ENCODE data around the gene FERMT1.

Gene FERMT1

DNA sequence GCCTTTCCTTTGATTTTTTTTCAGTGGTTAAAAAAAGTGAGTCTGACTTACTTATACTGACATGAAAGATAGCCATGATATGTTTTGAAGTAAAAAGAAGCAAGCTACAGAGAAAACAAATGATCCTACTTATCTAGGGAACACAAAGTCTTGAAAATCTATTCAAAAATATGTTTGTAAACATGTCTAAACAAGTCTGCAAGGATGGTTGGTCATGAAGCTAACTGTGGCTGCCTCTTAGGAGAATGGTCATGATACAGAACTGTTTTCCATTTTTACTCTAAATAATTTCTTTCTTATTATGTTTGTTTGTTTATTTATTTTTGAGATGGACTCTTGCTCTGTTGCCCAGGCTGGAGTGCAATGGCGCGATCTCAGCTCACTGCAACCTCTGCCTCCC lies 21.5 kb downstream of the FERMT1 start:
- no CpG with 5 or more reads among the region's 2 CpGs for WGBS (ENCODE audit: extremely low coverage, insufficient coverage, low lambda C conversion rate)
- Histone ChIP-seq H3K4me3 (ENCODE audit: low read length) (no peak overlapping the region), H3K9ac (ENCODE audit: low read length) (no peak overlapping the region), H3K79me2 (ENCODE audit: control insufficient read depth, insufficient read depth, low read length) (no peaks in the 10 kb centered on the region), H4K8ac (ENCODE audit: low read depth, low read length) (no peak overlapping the region), H3K79me1 (ENCODE audit: low read length) (no peaks in the 10 kb centered on the region), H3K4me2 (ENCODE audit: low read length) (no peak overlapping the region), H3K27me3 (ENCODE audit: insufficient read depth, low read length, poor library complexity) (no peaks in the 10 kb centered on the region), H3K4ac (ENCODE audit: low read depth, low read length) (no peak overlapping the region), H3K4me1 (ENCODE audit: control insufficient read depth, low read depth, low read length) (no peaks in the 10 kb centered on the region), H2BK120ac (ENCODE audit: low read depth, low read length) (no peak overlapping the region), H3K18ac (ENCODE audit: low read length) (no peak overlapping the region), H2BK5ac (ENCODE audit: low read length) (no peak overlapping the region), H2AK5ac (ENCODE audit: low read length) (no peak overlapping the region), H4K5ac (ENCODE audit: low read length) (no peak overlapping the region), H3K27ac (ENCODE audit: low read depth, low read length) (no peak overlapping the region), H3K56ac (ENCODE audit: low read length) (no peak overlapping the region), H3K23ac (ENCODE audit: low read length) (no peak overlapping the region), H2BK15ac (replicated peaks; ENCODE audit: low read depth) (no peak overlapping the region), H3K36me3 (ENCODE audit: control insufficient read depth, insufficient read depth, low read length) (no peaks in the 10 kb centered on the region)
- no peak for DNase-seq

DNA sequence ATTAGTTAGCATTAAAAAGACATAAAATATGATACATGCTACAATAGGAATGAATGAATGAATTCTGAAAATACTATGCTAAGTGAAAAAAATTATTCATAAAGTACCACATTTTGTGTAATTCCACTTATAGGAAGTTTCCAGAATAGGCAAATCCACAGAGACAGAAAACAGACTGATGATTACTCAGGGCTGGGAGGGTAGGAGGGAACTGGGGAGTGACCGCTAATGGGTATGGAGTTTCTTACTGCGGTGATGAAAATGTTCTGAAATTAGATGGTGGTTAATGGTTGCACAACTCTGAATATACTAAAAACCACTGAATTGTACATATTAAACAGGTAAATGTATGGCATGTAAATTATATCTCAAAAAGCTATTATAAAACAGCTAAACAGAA lies 22.6 kb downstream of the FERMT1 start:
- H3K27me3 ChIP-seq (ENCODE audit: insufficient read depth, low read length, poor library complexity), result no peaks in the 10 kb centered on the region
- WGBS (ENCODE audit: extremely low coverage, insufficient coverage, low lambda C conversion rate), result no CpG with 5 or more reads among the region's 2 CpGs
- H3K79me2 ChIP-seq (ENCODE audit: control insufficient read depth, insufficient read depth, low read length), result no peaks in the 10 kb centered on the region
- H3K4me1 ChIP-seq (ENCODE audit: control insufficient read depth, low read depth, low read length), result no peaks in the 10 kb centered on the region
- H3K4ac ChIP-seq (ENCODE audit: low read depth, low read length), result no peak overlapping the region
- H3K27ac ChIP-seq (ENCODE audit: low read depth, low read length), result no peak overlapping the region
- H4K5ac ChIP-seq (ENCODE audit: low read length), result no peak overlapping the region
- H3K23ac ChIP-seq (ENCODE audit: low read length), result no peak overlapping the region
- H2BK120ac ChIP-seq (ENCODE audit: low read depth, low read length), result no peak overlapping the region
- H2BK15ac ChIP-seq (replicated peaks; ENCODE audit: low read depth), result no peak overlapping the region
- H3K56ac ChIP-seq (ENCODE audit: low read length), result no peak overlapping the region
- no peak overlapping the region for H4K8ac ChIP-seq (ENCODE audit: low read depth, low read length)
- no peak overlapping the region for H3K4me2 ChIP-seq (ENCODE audit: low read length)
- DNase-seq, result no peak
- H3K18ac ChIP-seq (ENCODE audit: low read length), result no peak overlapping the region
- no peak overlapping the region for H2BK5ac ChIP-seq (ENCODE audit: low read length)
- no peak overlapping the region for H3K9ac ChIP-seq (ENCODE audit: low read length)
- no peaks in the 10 kb centered on the region for H3K36me3 ChIP-seq (ENCODE audit: control insufficient read depth, insufficient read depth, low read length)
- no peak overlapping the region for H3K4me3 ChIP-seq (ENCODE audit: low read length)
- H2AK5ac ChIP-seq (ENCODE audit: low read length), result no peak overlapping the region
- H3K79me1 ChIP-seq (ENCODE audit: low read length), result no peaks in the 10 kb centered on the region

DNA sequence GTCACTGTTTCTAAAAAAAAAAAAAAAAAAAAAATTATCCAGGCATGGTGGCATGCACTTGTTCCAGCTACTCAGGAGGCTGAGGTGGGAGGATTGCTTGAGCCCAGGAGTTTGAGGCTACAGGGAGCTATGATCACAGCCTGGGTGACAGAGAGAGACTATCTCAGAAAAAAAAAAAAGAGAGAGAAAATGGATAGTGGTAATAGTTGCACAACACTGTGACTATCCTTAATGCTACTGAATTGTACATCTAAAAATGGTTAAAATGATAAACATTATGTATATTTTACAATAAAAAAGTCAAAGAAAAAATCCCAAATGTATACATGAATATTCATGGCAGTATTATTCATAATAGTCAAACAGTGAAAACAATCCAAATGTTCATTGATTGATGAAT lies 23.0 kb downstream of the FERMT1 start:
- H3K79me2 ChIP-seq (ENCODE audit: control insufficient read depth, insufficient read depth, low read length), result no peaks in the 10 kb centered on the region
- no peak for DNase-seq
- H3K27ac ChIP-seq (ENCODE audit: low read depth, low read length), result no peak overlapping the region
- no peak overlapping the region for H2AK5ac ChIP-seq (ENCODE audit: low read length)
- H3K4me3 ChIP-seq (ENCODE audit: low read length), result no peak overlapping the region
- H2BK15ac ChIP-seq (replicated peaks; ENCODE audit: low read depth), result no peak overlapping the region
- H3K56ac ChIP-seq (ENCODE audit: low read length), result no peak overlapping the region
- H3K4me1 ChIP-seq (ENCODE audit: control insufficient read depth, low read depth, low read length), result no peaks in the 10 kb centered on the region
- no peak overlapping the region for H3K23ac ChIP-seq (ENCODE audit: low read length)
- H3K79me1 ChIP-seq (ENCODE audit: low read length), result no peaks in the 10 kb centered on the region
- H2BK120ac ChIP-seq (ENCODE audit: low read depth, low read length), result no peak overlapping the region
- no peak overlapping the region for H2BK5ac ChIP-seq (ENCODE audit: low read length)
- no peak overlapping the region for H4K8ac ChIP-seq (ENCODE audit: low read depth, low read length)
- H3K27me3 ChIP-seq (ENCODE audit: insufficient read depth, low read length, poor library complexity), result no peaks in the 10 kb centered on the region
- H3K4me2 ChIP-seq (ENCODE audit: low read length), result no peak overlapping the region
- H4K5ac ChIP-seq (ENCODE audit: low read length), result no peak overlapping the region
- no peak overlapping the region for H3K9ac ChIP-seq (ENCODE audit: low read length)
- H3K4ac ChIP-seq (ENCODE audit: low read depth, low read length), result no peak overlapping the region
- H3K18ac ChIP-seq (ENCODE audit: low read length), result no peak overlapping the region
- no peaks in the 10 kb centered on the region for H3K36me3 ChIP-seq (ENCODE audit: control insufficient read depth, insufficient read depth, low read length)

DNA sequence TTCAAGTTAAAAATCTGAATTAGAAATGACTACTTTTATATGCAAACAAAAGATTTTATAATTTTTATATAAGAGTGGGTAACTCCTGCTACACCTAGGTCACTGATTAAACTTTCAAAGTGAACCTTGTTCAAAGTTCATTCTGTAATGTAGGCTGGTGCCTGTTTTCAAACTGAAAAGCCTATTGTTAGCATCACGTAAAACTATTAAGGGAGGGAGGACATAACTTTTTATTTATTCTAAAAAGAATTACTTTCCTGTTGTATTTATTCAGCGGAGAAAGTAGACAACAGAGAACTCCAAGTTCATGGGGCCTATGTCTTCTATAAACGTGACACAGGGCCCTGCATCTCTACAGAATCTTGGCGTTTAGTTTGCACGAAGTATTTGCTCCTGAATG lies 27.4 kb downstream of the FERMT1 start:
- Histone ChIP-seq H3K4me3 (ENCODE audit: low read length) (no peak overlapping the region), H2BK5ac (ENCODE audit: low read length) (no peak overlapping the region), H3K4me2 (ENCODE audit: low read length) (no peak overlapping the region), H4K5ac (ENCODE audit: low read length) (no peak overlapping the region), H3K4ac (ENCODE audit: low read depth, low read length) (no peak overlapping the region), H3K27ac (ENCODE audit: low read depth, low read length) (no peak overlapping the region), H3K23ac (ENCODE audit: low read length) (no peak overlapping the region), H3K27me3 (ENCODE audit: insufficient read depth, low read length, poor library complexity) (no peaks in the 10 kb centered on the region), H3K79me1 (ENCODE audit: low read length) (no peaks in the 10 kb centered on the region), H3K79me2 (ENCODE audit: control insufficient read depth, insufficient read depth, low read length) (no peaks in the 10 kb centered on the region), H3K56ac (ENCODE audit: low read length) (no peak overlapping the region), H4K8ac (ENCODE audit: low read depth, low read length) (no peak overlapping the region), H3K36me3 (ENCODE audit: control insufficient read depth, insufficient read depth, low read length) (no peaks in the 10 kb centered on the region), H3K4me1 (ENCODE audit: control insufficient read depth, low read depth, low read length) (no peaks in the 10 kb centered on the region), H3K9ac (ENCODE audit: low read length) (no peak overlapping the region), H2AK5ac (ENCODE audit: low read length) (no peak overlapping the region), H3K18ac (ENCODE audit: low read length) (no peak overlapping the region), H2BK120ac (ENCODE audit: low read depth, low read length) (no peak overlapping the region), H2BK15ac (replicated peaks; ENCODE audit: low read depth) (no peak overlapping the region)
- no CpG with 5 or more reads among the region's 5 CpGs for WGBS (ENCODE audit: extremely low coverage, insufficient coverage, low lambda C conversion rate)
- no peak for DNase-seq

DNA sequence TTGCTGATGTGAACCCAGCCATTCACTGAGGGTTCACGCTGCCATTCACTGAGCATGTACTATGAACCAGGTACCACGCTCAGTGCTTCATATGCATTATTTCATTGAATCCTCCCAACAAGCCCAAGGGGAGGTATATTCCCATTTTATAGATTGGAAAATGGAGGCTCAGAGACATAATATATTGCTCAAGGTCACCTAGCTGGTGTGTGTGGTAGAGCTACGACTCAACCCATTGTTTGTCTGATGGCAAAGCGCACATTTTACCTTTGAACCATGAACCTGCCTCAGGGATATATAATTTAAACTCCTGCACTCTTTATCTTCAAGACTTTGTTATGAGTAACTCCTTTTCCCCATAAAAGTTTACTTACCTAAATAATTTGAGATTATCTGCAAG lies 28.3 kb downstream of the FERMT1 start:
- Histone ChIP-seq H3K36me3 (ENCODE audit: control insufficient read depth, insufficient read depth, low read length) (no peaks in the 10 kb centered on the region), H3K56ac (ENCODE audit: low read length) (no peak overlapping the region), H3K4ac (ENCODE audit: low read depth, low read length) (no peak overlapping the region), H3K79me2 (ENCODE audit: control insufficient read depth, insufficient read depth, low read length) (no peaks in the 10 kb centered on the region), H4K8ac (ENCODE audit: low read depth, low read length) (no peak overlapping the region), H3K27me3 (ENCODE audit: insufficient read depth, low read length, poor library complexity) (no peaks in the 10 kb centered on the region), H2BK15ac (replicated peaks; ENCODE audit: low read depth) (no peak overlapping the region), H3K4me2 (ENCODE audit: low read length) (no peak overlapping the region), H3K4me1 (ENCODE audit: control insufficient read depth, low read depth, low read length) (no peaks in the 10 kb centered on the region), H3K4me3 (ENCODE audit: low read length) (no peak overlapping the region), H3K27ac (ENCODE audit: low read depth, low read length) (no peak overlapping the region), H2BK5ac (ENCODE audit: low read length) (no peak overlapping the region), H4K5ac (ENCODE audit: low read length) (no peak overlapping the region), H2AK5ac (ENCODE audit: low read length) (no peak overlapping the region), H2BK120ac (ENCODE audit: low read depth, low read length) (no peak overlapping the region), H3K18ac (ENCODE audit: low read length) (no peak overlapping the region), H3K9ac (ENCODE audit: low read length) (no peak overlapping the region), H3K23ac (ENCODE audit: low read length) (no peak overlapping the region), H3K79me1 (ENCODE audit: low read length) (no peaks in the 10 kb centered on the region)
- WGBS (ENCODE audit: extremely low coverage, insufficient coverage, low lambda C conversion rate), result no CpG with 5 or more reads among the region's 4 CpGs
- DNase-seq, result no peak

DNA sequence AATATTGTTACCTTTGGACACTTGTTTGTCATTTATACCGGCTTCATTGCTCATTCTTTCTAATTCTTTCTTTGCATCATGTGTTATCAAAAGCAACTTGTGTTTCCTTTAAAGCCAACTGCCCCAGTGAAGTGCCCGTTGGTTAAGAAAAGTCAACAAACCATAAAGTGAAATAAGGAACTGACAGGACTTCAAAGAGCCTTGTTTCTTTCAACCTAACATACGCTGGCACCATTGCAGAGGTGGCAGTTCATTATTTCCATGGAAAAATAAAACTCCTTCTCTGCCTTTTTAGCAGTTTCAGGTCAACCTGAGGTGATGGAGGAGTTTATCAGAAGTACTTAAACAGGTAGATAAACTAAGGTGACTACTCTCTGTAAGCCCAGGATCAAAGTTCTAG lies 28.8 kb downstream of the FERMT1 start:
- H3K4ac ChIP-seq (ENCODE audit: low read depth, low read length), result no peak overlapping the region
- no peak overlapping the region for H3K4me2 ChIP-seq (ENCODE audit: low read length)
- no peaks in the 10 kb centered on the region for H3K27me3 ChIP-seq (ENCODE audit: insufficient read depth, low read length, poor library complexity)
- H2BK5ac ChIP-seq (ENCODE audit: low read length), result no peak overlapping the region
- H3K18ac ChIP-seq (ENCODE audit: low read length), result no peak overlapping the region
- no peak overlapping the region for H3K4me3 ChIP-seq (ENCODE audit: low read length)
- H3K23ac ChIP-seq (ENCODE audit: low read length), result no peak overlapping the region
- no peak overlapping the region for H3K9ac ChIP-seq (ENCODE audit: low read length)
- no peak overlapping the region for H4K8ac ChIP-seq (ENCODE audit: low read depth, low read length)
- no peaks in the 10 kb centered on the region for H3K79me2 ChIP-seq (ENCODE audit: control insufficient read depth, insufficient read depth, low read length)
- no peak overlapping the region for H2AK5ac ChIP-seq (ENCODE audit: low read length)
- no peak overlapping the region for H2BK120ac ChIP-seq (ENCODE audit: low read depth, low read length)
- H3K56ac ChIP-seq (ENCODE audit: low read length), result no peak overlapping the region
- H3K27ac ChIP-seq (ENCODE audit: low read depth, low read length), result no peak overlapping the region
- WGBS (ENCODE audit: extremely low coverage, insufficient coverage, low lambda C conversion rate), result no CpG with 5 or more reads among the region's 3 CpGs
- H3K79me1 ChIP-seq (ENCODE audit: low read length), result no peaks in the 10 kb centered on the region
- DNase-seq, result no peak
- no peak overlapping the region for H4K5ac ChIP-seq (ENCODE audit: low read length)
- H3K36me3 ChIP-seq (ENCODE audit: control insufficient read depth, insufficient read depth, low read length), result no peaks in the 10 kb centered on the region
- H2BK15ac ChIP-seq (replicated peaks; ENCODE audit: low read depth), result no peak overlapping the region
- no peaks in the 10 kb centered on the region for H3K4me1 ChIP-seq (ENCODE audit: control insufficient read depth, low read depth, low read length)
